Measurements from ENCODE around the gene POR. TPM values are rescaled to one million over a fixed set of nuclear protein-coding genes. Genes with fewer than 3 reads are reported as not detected.

Gene POR
- total and polyA plus RNA-seq, 2 of the 13 experiments (the other 11 are each of a cell fraction or from before 2014, with no cell fraction given), result 145 to 266 TPM

- TF ChIP-seq, protein P1, sequence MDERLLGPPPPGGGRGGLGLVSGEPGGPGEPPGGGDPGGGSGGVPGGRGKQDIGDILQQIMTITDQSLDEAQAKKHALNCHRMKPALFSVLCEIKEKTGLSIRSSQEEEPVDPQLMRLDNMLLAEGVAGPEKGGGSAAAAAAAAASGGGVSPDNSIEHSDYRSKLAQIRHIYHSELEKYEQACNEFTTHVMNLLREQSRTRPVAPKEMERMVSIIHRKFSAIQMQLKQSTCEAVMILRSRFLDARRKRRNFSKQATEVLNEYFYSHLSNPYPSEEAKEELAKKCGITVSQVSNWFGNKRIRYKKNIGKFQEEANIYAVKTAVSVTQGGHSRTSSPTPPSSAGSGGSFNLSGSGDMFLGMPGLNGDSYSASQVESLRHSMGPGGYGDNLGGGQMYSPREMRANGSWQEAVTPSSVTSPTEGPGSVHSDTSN (CRISPR knock-in tag; IDR thresholded peaks at IDR 0.05), result no peak
- TF ChIP-seq ZBTB33 (CRISPR knock-in tag; IDR thresholded peaks at IDR 0.05) (0 out of 2 replicates have a peak, but pooled peaks have one; percentile 6), PBX3 (CRISPR knock-in tag; IDR thresholded peaks at IDR 0.05; ENCODE audit: borderline replicate concordance) (no peak), MED13 (CRISPR knock-in tag; IDR thresholded peaks at IDR 0.05) (no peak), ARNTL (CRISPR knock-in tag; IDR thresholded peaks at IDR 0.05) (no peak), NR2F2 (IDR thresholded peaks at IDR 0.05; ENCODE audit: borderline replicate concordance, low read depth) (no peak; the same call in 1 of the 2 replicates), ZNF776 (CRISPR knock-in tag; IDR thresholded peaks at IDR 0.05) (no peak), PHF21A (CRISPR knock-in tag; IDR thresholded peaks at IDR 0.05) (peak; percentile 29; the same call in 1 of the 2 replicates), SKI (IDR thresholded peaks at IDR 0.05; ENCODE audit: partially characterized antibody) (peak; percentile 24), CENPT (CRISPR knock-in tag; IDR thresholded peaks at IDR 0.05; ENCODE audit: low read depth) (no peak), PHB2 (IDR thresholded peaks at IDR 0.05; ENCODE audit: partially characterized antibody) (no peak), TAF1 (CRISPR knock-in tag; IDR thresholded peaks at IDR 0.05) (no peak), TBX2 (CRISPR knock-in tag; IDR thresholded peaks at IDR 0.05; ENCODE audit: borderline replicate concordance) (no peak), ZMYM3 (CRISPR knock-in tag; IDR thresholded peaks at IDR 0.05) (peak; percentile 68), HHEX (CRISPR knock-in tag; IDR thresholded peaks at IDR 0.05) (no peak), ZFP91 (CRISPR knock-in tag; IDR thresholded peaks at IDR 0.05; ENCODE audit: borderline replicate concordance) (peak; percentile 17; the same call in 1 of the 2 replicates), GABPA (IDR thresholded peaks at IDR 0.05; ENCODE audit: low read depth, low read length) (no peak), GABPA (CRISPR knock-in tag; IDR thresholded peaks at IDR 0.05; ENCODE audit: low read depth) (peak; percentile 42), ZNF121 (CRISPR knock-in tag; IDR thresholded peaks at IDR 0.05) (0 out of 2 replicates have a peak, but pooled peaks have one; percentile 16), PAXIP1 (CRISPR knock-in tag; conservative IDR thresholded peaks at IDR 0.05) (peak; percentile 79), NR2F1 (CRISPR knock-in tag; IDR thresholded peaks at IDR 0.05) (0 out of 4 replicates have a peak, but pooled peaks of 1 of the 2 experiments have one; percentile 28)
Measured at GRCh38 chr7:75896803-75897327, 18.1 kb upstream of the POR start (continued).
